Measurements from ENCODE around the gene SZRD1.
"Not testable (repeated sequence)": the region's sequence is repeated elsewhere in the genome, so short reads cannot be mapped to it uniquely, and the experiment has no call there.

SZRD1 gene

DNA sequence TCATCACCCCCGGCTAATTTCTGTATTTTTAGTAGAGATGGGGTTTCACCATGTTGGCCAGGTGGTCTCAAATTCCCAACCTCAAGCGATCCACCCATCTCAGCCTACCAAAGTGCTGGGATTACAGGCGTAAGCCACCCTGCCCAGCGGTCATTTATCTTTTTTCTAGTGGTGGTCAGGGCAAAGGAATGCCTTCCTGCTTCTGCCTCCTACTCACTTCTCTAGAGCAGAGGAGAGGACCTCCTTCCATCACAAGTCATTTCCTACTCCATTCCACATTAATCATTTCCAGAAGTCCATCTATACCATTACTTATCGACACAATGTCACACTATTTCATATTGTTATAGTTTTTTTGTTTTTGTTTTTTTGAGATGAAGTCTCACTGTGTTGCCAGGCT, 28.1 kb upstream of the SZRD1 start:
- ChIA-PET POLR2A (ENCODE audit: low non-redundant PET) (interaction anchor here (0.7 kb wide), 1 partner anchor 47 kb away, joined by 5 read pairs; no protein-coding TSS in a partner anchor), CTCF (no interaction called here)
- no peak for TF ChIP-seq CTCF (conservative IDR thresholded peaks at IDR 0.05; ENCODE audit: low read depth)
- no peak for DNase-seq (ENCODE audit: low spot score)
- H3K27ac ChIP-seq = no peak overlapping the region

DNA sequence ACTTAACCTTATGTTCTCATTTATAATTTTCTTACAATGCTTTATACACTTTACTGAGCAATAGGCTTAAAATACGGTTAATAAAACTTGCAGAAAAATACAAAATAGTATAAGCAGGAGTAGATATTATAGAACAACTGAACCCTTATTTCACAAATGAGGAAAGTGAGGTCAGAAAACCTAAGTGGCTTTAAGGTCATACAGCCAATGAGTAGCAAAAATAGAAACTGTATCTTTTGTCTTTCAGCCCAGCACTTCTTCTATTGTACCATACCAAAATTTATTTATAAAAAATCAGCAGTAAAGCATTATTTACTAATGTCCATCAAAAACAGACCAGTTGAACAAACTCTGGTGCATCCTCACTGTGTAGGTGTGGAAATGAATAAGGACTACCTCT, 26.4 kb upstream of the SZRD1 start:
- ChIA-PET CTCF (no interaction called here), POLR2A (ENCODE audit: low non-redundant PET) (no interaction called here)
- DNase-seq (ENCODE audit: low spot score) = no peak
- no peak for TF ChIP-seq CTCF (conservative IDR thresholded peaks at IDR 0.05; ENCODE audit: low read depth)
- no peak overlapping the region for H3K27ac ChIP-seq

DNA sequence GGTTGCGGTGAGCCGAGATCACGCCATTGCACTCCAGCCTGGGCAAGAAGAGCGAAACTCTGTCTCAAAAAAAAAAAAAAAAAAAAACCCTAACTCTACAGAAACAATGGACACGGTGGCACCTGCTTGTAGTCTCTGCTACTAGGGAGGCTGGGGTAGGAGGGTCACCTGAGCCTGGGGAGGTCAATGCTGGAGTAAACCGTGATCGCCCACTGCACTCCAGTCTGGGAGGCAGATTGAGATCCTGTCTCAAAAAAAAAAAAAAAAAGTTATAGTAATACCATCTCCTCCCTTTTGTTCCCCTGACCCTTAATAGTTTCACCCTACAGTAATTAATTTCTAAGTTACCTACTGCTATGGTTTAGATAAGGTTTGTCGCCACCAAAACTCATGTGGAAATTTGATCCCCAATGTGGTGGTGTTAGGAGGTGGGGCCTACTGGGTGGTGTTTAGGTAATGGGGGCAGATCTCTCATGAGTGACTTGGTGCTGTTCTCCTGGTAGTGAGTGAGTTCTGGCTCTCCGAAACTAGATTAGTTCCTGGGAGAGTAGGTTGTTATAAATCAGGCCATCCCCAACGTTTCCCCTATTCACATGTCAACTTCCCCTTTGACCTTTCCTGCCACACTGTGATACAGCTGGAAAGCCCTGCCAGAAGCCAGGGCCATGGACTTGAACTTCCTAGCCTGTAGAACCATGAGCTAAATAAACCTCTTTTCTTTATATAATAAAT, 24.5 kb upstream of the SZRD1 start:
- ChIA-PET POLR2A (ENCODE audit: low non-redundant PET) (no interaction called here), CTCF (interaction anchor here (0.6 kb wide), 1 partner anchor 21 kb away, joined by 8 read pairs; no protein-coding TSS in a partner anchor)
- no peak for DNase-seq (ENCODE audit: low spot score)
- TF ChIP-seq CTCF (conservative IDR thresholded peaks at IDR 0.05; ENCODE audit: low read depth) = no peak
- H3K27ac ChIP-seq = no peak overlapping the region

- POLR2A ChIA-PET (ENCODE audit: low non-redundant PET); H3K27ac ChIP-seq; DNase-seq (ENCODE audit: low spot score); CTCF ChIA-PET: not testable (repeated sequence)
Measured at GRCh38 chr1:16343276-16343675, 23.8 kb upstream of the SZRD1 start.

DNA sequence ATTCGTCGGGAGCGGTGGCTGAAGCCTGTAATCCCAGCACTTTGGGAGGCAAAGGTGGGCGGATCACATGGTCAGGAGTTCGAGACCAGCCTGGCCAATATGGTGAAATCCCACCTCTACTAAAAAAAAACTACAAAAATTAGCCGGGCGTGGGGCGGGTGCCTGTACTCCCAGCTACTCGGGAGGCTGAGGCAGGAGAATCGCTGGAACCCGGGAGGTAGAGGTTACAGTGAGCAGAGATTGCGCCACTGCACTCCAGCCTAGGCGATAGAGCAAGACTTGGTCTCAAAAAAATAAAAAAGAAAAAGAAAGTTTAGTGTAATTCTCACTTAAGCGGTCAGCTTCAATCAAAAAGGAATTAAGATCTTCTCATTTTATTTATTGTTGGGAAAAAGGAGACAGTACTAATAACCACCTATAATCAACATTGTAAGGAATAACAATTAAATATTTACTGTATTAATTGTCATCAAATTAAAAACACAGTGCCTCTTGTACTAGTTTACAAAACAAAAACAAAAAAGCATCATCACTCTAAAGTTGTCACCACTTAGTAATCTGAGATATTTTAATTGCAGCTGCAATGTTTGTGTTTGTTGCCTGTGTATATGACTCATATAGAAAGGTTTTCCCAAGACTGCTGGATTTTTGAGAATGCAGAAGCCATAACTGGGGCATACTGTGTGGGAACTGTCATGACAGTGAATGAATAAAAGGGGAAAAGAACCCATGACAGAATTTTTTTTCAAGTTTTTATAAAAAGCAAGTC, 18.4 kb upstream of the SZRD1 start:
- no peak for TF ChIP-seq CTCF (conservative IDR thresholded peaks at IDR 0.05; ENCODE audit: low read depth)
- peak; percentile 62 for DNase-seq (ENCODE audit: low spot score)
- ChIA-PET POLR2A (ENCODE audit: low non-redundant PET) (no interaction called here), CTCF (no interaction called here)
- no peak overlapping the region for H3K27ac ChIP-seq

- ChIA-PET CTCF (no interaction called here), POLR2A (ENCODE audit: low non-redundant PET) (interaction anchor here (0.6 kb wide), 1 partner anchor 309 kb away, joined by 4 read pairs; no protein-coding TSS in a partner anchor)
- no peak for DNase-seq (ENCODE audit: low spot score)
- TF ChIP-seq CTCF (conservative IDR thresholded peaks at IDR 0.05; ENCODE audit: low read depth) = no peak
- no peak overlapping the region for H3K27ac ChIP-seq
Measured at GRCh38 chr1:16349847-16350406, 17.1 kb upstream of the SZRD1 start.

Data from RWPE1 (cell line).